ENCODE data around the gene ZHX3.

ZHX3 gene

GRCh38 chr20:41339957-41340326 is 22.4 kb upstream of the ZHX3 start:
- H3K27ac ChIP-seq, result no peak overlapping the region
- H3K36me3 ChIP-seq (replicated peaks), result no peaks in the 10 kb centered on the region
- in situ Hi-C loops (cut with HindIII; ENCODE audit: low pct_ligation_motif_present, low sequenced_read_pairs), result no loop called here
- H3K27me3 ChIP-seq (replicated peaks), result no peaks in the 10 kb centered on the region
- peak; percentile 97 for TF ChIP-seq CTCF (IDR thresholded peaks at IDR 0.05; ENCODE audit: low read depth, low read length, missing control alignments)
- peak; percentile 58 for DNase-seq
- peak overlapping the region; percentile 56 for H3K4me3 ChIP-seq (ENCODE audit: low read depth, low read length)

GRCh38 chr20:41336711-41337492 is 19.4 kb upstream of the ZHX3 start:
- H3K27me3 ChIP-seq (replicated peaks), result no peaks in the 10 kb centered on the region

GRCh38 chr20:41335591-41335990 is 18.1 kb upstream of the ZHX3 start:
- in situ Hi-C loops (cut with HindIII; ENCODE audit: low pct_ligation_motif_present, low sequenced_read_pairs), result no loop called here
- H3K36me3 ChIP-seq (replicated peaks), result no peaks in the 10 kb centered on the region
- H3K27me3 ChIP-seq (replicated peaks), result no peaks in the 10 kb centered on the region
- no peak overlapping the region for H3K4me3 ChIP-seq (ENCODE audit: low read depth, low read length)
- TF ChIP-seq CTCF (IDR thresholded peaks at IDR 0.05; ENCODE audit: low read depth, low read length, missing control alignments), result no peak
- no peak overlapping the region for H3K27ac ChIP-seq
- no peak for DNase-seq

More at GRCh38 chr20:41336711-41337492, 19.4 kb upstream of the ZHX3 start:
- no peak overlapping the region for H3K4me3 ChIP-seq (ENCODE audit: low read depth, low read length)
- in situ Hi-C loops (cut with HindIII; ENCODE audit: low pct_ligation_motif_present, low sequenced_read_pairs), result no loop called here
- H3K36me3 ChIP-seq (replicated peaks), result no peaks in the 10 kb centered on the region
- no peak for DNase-seq
- H3K27ac ChIP-seq, result no peak overlapping the region
- no peak for TF ChIP-seq CTCF (IDR thresholded peaks at IDR 0.05; ENCODE audit: low read depth, low read length, missing control alignments)

- no peak for DNase-seq
- no peak overlapping the region for H3K4me3 ChIP-seq (ENCODE audit: low read depth, low read length)
- no peaks in the 10 kb centered on the region for H3K27me3 ChIP-seq (replicated peaks)
- no peak for TF ChIP-seq CTCF (IDR thresholded peaks at IDR 0.05; ENCODE audit: low read depth, low read length, missing control alignments)
- in situ Hi-C loops (cut with HindIII; ENCODE audit: low pct_ligation_motif_present, low sequenced_read_pairs), result no loop called here
- no peaks in the 10 kb centered on the region for H3K36me3 ChIP-seq (replicated peaks)
- H3K27ac ChIP-seq, result no peak overlapping the region
These were observed 17.2 kb upstream of the ZHX3 start for GRCh38 chr20:41334443-41335421.

- TF ChIP-seq CTCF (IDR thresholded peaks at IDR 0.05; ENCODE audit: low read depth, low read length, missing control alignments), result no peak
- DNase-seq, result no peak
- Histone ChIP-seq H3K4me3 (ENCODE audit: low read depth, low read length) (no peak overlapping the region), H3K27ac (no peak overlapping the region), H3K27me3 (replicated peaks) (no peaks in the 10 kb centered on the region), H3K36me3 (replicated peaks) (no peaks in the 10 kb centered on the region)
- in situ Hi-C loops (cut with HindIII; ENCODE audit: low pct_ligation_motif_present, low sequenced_read_pairs), result no loop called here
These were observed 16.5 kb upstream of the ZHX3 start for GRCh38 chr20:41334036-41334435.

Measured in brain microvascular endothelial cell (primary cell).